Endothelial cell (in vitro differentiated cells): ENCODE data around the gene SLC6A12. TPM values are rescaled to one million over a fixed set of nuclear protein-coding genes. Genes with fewer than 3 reads are reported as not detected.

Experiments
- DNase-seq: peaks from one replicate; pipeline ENCODE4 v3.0.0; 2021; ENCODE audit warnings: low spot score
- H3K27ac Mint-ChIP-seq: one replicate; pipeline ENCODE4 v1.8.0; 2021; ENCODE audit warnings: mixed read lengths, inconsistent platforms; ENCODE audit not compliant: unreplicated experiment
- H3K27me3 Mint-ChIP-seq: one replicate; pipeline ENCODE4 v1.8.0; 2021; ENCODE audit warnings: mild to moderate bottlenecking, moderate library complexity, mixed read lengths, inconsistent platforms; ENCODE audit not compliant: unreplicated experiment
- H3K36me3 Mint-ChIP-seq: one replicate; pipeline ENCODE4 v1.8.0; 2021; ENCODE audit warnings: mild to moderate bottlenecking, low read depth, mixed read lengths, inconsistent platforms; ENCODE audit not compliant: unreplicated experiment
- H3K4me1 Mint-ChIP-seq: one replicate; pipeline ENCODE4 v1.8.0; 2021; ENCODE audit warnings: mild to moderate bottlenecking, mixed read lengths, inconsistent platforms; ENCODE audit not compliant: unreplicated experiment
- H3K4me3 Mint-ChIP-seq: one replicate; pipeline ENCODE4 v1.8.0; 2021; ENCODE audit warnings: mild to moderate bottlenecking, mixed read lengths, inconsistent platforms; ENCODE audit not compliant: unreplicated experiment
- H3K9me3 Mint-ChIP-seq: one replicate; pipeline ENCODE4 v1.8.0; 2021; ENCODE audit warnings: mixed read lengths, inconsistent platforms; ENCODE audit not compliant: unreplicated experiment
- CTCF ChIP-seq: fragments of 200-600 bp; sonication (generic); IDR thresholded peaks from one replicate; pipeline ENCODE4 v1.5.0; 2021; ENCODE audit warnings: antibody characterized with exemption; ENCODE audit not compliant: unreplicated experiment
- total RNA-seq: library from RNA; stranded (reverse); fragmentation: NEBNext Ultra II Directional; extraction: Animal tissue kit (Norgen Biotek cat#: 25700); gene quantifications from one replicate; pipeline ENCODE4 v1.2.1, GENCODE V29; 2021; ENCODE audit not compliant: unreplicated experiment

Gene SLC6A12
- total RNA-seq, 1 donor from 2014 or later: 0.26 TPM

DNA sequence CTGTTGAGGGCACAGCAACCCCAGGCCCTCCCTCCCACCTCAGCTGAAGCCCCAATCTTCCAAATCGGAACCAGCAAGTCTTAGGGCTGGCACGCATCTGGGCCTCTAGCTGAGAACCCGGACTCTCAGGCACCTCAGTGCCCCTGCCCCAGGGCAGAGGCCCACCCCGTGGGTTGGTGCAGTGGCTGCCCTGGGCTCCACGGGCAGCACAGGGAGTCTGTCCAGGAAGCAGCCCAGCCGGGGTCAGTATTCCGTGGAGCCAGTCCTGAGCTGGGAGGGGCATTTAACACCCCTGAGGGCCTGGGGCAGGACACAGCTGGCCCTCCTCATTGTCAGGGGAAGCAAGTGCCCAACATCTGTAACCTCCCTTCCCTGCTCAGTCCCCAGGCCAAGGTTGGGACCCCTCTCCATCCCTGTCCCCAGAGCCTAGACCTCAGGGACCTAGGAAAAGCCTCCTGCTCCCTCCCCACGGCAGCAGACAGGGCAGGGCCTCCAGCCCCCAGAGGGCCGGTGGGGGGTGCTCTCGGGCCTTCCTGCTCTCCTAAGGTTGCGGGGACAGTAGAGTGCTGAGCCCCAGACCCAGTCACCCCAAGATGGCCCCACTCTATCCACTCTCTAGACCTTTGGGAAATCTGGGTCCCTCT lies 36.5 kb downstream of the SLC6A12 start:
- Mint-ChIP-seq H3K27me3 (peaks cover 14% of the 10 kb centered on the region), H3K36me3 (peaks cover 4% of the 10 kb centered on the region), H3K4me3 (no peak overlapping the region), H3K9me3 (no peaks in the 10 kb centered on the region), H3K4me1 (peaks cover 24% of the 10 kb centered on the region), H3K27ac (no peak overlapping the region)
- no peak for DNase-seq
- TF ChIP-seq CTCF: no peak

DNA sequence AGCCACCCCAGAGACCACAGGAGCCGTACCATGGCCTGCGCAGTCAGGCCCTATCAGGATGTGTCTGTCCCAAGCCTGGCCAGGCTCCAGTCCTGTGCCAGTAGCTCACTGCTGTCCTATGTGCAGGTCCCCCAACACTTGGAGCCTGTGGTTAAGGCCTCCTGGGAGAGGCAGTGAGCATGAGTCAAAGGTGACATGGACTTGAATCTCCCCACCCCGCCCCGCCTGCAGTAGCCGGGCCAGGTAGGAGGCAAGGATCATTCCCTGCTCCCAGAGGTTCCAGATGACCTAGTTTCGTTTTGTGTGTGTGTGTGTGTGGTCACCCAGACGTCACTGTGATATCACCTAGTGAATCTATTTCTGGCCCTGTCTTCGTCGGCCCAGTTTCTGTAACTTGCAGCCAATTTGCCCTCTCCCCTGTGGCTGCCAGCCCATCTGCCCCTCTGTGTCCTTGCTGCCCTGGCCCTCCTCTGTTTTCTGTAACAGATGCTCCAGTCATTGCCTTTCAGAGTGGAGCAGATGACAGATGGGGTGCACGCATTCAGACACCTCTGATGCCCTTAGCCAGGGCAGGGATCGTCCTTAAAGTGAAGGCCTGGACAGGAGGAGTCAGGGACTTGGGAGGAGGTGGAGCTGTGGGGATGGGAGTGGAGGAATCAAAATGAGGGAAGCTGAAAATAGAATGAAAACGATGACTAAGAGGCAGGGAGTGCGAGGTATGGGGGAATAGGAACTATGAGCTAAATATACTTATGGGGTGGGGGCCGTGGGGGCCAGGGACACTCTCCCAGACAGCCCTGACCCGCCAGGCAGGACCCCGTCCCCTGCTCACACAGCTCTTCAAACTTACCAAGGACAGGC lies 37.4 kb downstream of the SLC6A12 start:
- Mint-ChIP-seq H3K27me3 (peaks cover 14% of the 10 kb centered on the region), H3K27ac (no peak overlapping the region), H3K9me3 (no peaks in the 10 kb centered on the region), H3K4me1 (peaks cover 26% of the 10 kb centered on the region), H3K4me3 (peak overlapping the region; percentile 44), H3K36me3 (peaks cover 4% of the 10 kb centered on the region)
- no peak for DNase-seq
- no peak for TF ChIP-seq CTCF

- no peak for DNase-seq
- Mint-ChIP-seq H3K9me3 (no peaks in the 10 kb centered on the region), H3K27me3 (peaks cover 14% of the 10 kb centered on the region), H3K36me3 (peaks cover 8% of the 10 kb centered on the region), H3K27ac (no peak overlapping the region), H3K4me3 (no peak overlapping the region), H3K4me1 (peaks cover 34% of the 10 kb centered on the region)
- no peak for TF ChIP-seq CTCF
Measured at GRCh38 chr12:175759-176158, 38.2 kb downstream of the SLC6A12 start.

DNA sequence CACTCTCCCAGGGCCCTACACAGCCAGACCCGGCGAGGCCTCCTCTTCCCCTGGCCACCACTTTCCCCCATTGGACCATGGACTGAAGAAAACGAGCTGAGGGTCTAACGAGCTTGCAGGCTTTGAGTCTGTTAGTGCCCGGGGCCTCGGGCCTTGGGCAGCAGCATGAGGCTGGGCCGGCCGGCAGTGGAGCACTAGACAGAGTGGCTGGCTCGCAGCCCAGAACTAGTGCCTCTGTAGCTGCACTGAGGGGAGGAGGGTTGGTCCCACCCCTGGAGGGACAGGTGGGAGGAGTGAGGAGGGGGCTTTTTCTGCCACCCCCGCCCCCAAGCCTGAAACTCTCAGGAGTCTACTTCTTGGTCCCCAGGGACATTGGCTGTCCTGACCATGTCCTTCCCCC lies 38.7 kb downstream of the SLC6A12 start:
- H3K4me3 Mint-ChIP-seq: no peak overlapping the region
- peaks cover 8% of the 10 kb centered on the region for H3K36me3 Mint-ChIP-seq
- TF ChIP-seq CTCF: no peak
- no peaks in the 10 kb centered on the region for H3K9me3 Mint-ChIP-seq
- no peak overlapping the region for H3K27ac Mint-ChIP-seq
- no peak for DNase-seq
- H3K27me3 Mint-ChIP-seq: peaks cover 13% of the 10 kb centered on the region
- H3K4me1 Mint-ChIP-seq: peaks cover 35% of the 10 kb centered on the region

- Mint-ChIP-seq H3K27ac (no peak overlapping the region), H3K36me3 (peaks cover 8% of the 10 kb centered on the region), H3K4me1 (peaks cover 35% of the 10 kb centered on the region), H3K4me3 (no peak overlapping the region), H3K9me3 (no peaks in the 10 kb centered on the region), H3K27me3 (peaks cover 10% of the 10 kb centered on the region)
- no peak for TF ChIP-seq CTCF
- DNase-seq: no peak
Measured at GRCh38 chr12:174596-174995, 39.4 kb downstream of the SLC6A12 start.
